ENCODE data around the gene GSKIP. TPM values are rescaled to one million over a fixed set of nuclear protein-coding genes. Genes with fewer than 3 reads are reported as not detected.

Gene GSKIP, protein sequence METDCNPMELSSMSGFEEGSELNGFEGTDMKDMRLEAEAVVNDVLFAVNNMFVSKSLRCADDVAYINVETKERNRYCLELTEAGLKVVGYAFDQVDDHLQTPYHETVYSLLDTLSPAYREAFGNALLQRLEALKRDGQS
- total RNA-seq (10 to 100 TPM; 13.2 to 30.7 (median 19.3) TPM), polyA plus RNA-seq (100 to 1,000 TPM in 2 of 3 donors, 10 to 100 TPM in 1; 84.2 to 251 (median 233) TPM)

DNA sequence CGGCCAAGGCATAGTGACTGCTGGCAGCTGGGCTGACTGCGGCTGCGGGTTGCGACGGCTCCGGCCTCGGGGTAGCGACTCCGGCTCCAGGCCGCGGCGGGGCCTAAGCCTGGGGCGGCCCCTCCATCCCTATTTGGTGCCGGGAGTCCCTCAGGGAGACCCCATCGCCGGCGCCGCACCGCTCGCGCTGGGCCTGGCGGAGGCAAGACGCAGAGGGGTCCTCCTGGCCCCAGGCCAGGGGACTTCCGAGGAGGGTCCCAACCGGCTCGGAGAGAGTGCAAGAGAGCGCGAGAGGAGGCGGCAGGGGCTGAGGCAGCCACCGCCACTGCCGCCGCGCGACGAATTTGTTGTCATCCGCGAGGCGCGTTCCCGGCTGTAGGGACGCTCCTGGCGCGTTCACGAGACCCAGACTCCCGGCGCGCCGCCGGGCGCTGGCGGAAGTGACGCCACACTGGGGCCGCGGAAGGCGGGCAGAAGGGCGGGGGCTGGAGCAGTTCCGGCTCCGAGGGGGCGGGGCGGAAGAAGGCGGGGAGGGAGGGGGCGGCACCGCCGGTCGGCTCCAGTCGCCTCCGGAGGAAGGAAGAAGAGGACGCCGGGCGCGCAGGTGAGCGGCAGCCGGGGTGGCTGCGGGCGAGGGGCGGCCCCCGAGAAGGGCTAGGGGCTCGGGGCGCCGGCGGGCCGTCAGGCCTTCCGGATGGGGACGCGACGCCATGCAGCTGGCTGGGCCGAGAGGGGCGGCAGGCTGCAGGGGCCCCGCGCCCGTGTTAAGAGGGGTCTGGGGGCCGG lies at the start of gene GSKIP, which contains the start of gene ATG2B:
GSKIP (plus strand) TSS at position 562 of the 786 bp plus-strand sequence. CDS start 18,722 bp downstream, outside the sequence.
ATG2B (minus strand) TSS at position 377 of the 786 bp plus-strand sequence; CDS start at position 12, 365 bp downstream.
- peak; percentile 96 for DNase-seq
- 1% methylated on average over 92 of the region's 92 CpGs for WGBS, 2 donors
- Histone ChIP-seq H3K4me3 (peak within 1 kb of the TSS; percentile 74 to 98 (median 98)), H3K27me3 (no peaks in the 10 kb centered on the region), H3K36me3 (no peaks in the 10 kb centered on the region), H3K4me1 (peaks cover 0 to 46% (median 35%) of the 10 kb centered on the region in 4 donors), H3K27ac (peak within 1 kb of the TSS; percentile 90 to 98 (median 98)), H3K9me3 (no peaks in the 10 kb centered on the region)
- intact Hi-C loops (cut with DNase I), result loop anchor here (2.0 to 10.0 kb wide), 3 partner anchors 62 to 828 kb away; partner anchors contain the start of genes GLRX5 and PAPOLA
- TF ChIP-seq POLR2AphosphoS5 (IDR thresholded peaks at IDR 0.05), result peak; percentile 80 to 95 (median 93)
- TF ChIP-seq EP300 (IDR thresholded peaks at IDR 0.05), result no peak
- no peak for TF ChIP-seq CTCF (IDR thresholded peaks at IDR 0.05)
- peak; percentile 56 to 60 for TF ChIP-seq POLR2A (IDR thresholded peaks at IDR 0.05)

DNA sequence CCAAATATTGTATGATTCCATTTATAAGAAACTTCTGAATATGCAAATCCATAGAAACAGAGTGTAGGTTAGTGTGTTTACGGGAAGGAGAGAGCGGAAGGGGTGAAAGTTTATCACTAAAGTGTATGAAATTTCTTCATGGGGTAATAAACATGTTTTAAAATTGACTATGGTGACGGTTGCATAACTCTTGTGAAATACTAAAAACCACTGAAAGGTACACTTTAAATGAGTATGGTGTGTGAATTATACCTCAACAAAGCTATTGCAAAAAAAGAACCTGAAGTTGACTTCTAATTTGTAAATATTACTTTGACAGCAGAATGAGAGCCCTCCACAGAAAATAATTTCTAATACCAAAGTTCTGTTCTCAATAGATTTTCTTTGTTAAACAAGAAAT lies 47.2 kb upstream of the GSKIP start:
- no peaks in the 10 kb centered on the region for H3K4me1 ChIP-seq
- no peak for DNase-seq
- no peak overlapping the region for H3K4me3 ChIP-seq
- no peaks in the 10 kb centered on the region for H3K27me3 ChIP-seq
- peaks cover 6 to 91% (median 17%) of the 10 kb centered on the region in 4 donors for H3K36me3 ChIP-seq
- TF ChIP-seq POLR2A (IDR thresholded peaks at IDR 0.05) (no peak), POLR2AphosphoS5 (IDR thresholded peaks at IDR 0.05) (no peak), CTCF (IDR thresholded peaks at IDR 0.05) (no peak), EP300 (IDR thresholded peaks at IDR 0.05) (no peak)
- no peaks in the 10 kb centered on the region for H3K9me3 ChIP-seq
- WGBS, 2 donors, result 85 to 95% methylated on average over 3 of the region's 3 CpGs
- intact Hi-C loops (cut with DNase I), result no loop called here
- H3K27ac ChIP-seq, result no peak overlapping the region

- intact Hi-C loops (cut with DNase I), result no loop called here
- H3K4me3 ChIP-seq, result no peak overlapping the region
- no peak for DNase-seq
- peaks cover 6 to 91% (median 31%) of the 10 kb centered on the region in 4 donors for H3K36me3 ChIP-seq
- no peak overlapping the region for H3K27ac ChIP-seq
- no peaks in the 10 kb centered on the region for H3K4me1 ChIP-seq
- no peaks in the 10 kb centered on the region for H3K9me3 ChIP-seq
- H3K27me3 ChIP-seq, result no peaks in the 10 kb centered on the region
- TF ChIP-seq EP300 (IDR thresholded peaks at IDR 0.05) (no peak), POLR2A (IDR thresholded peaks at IDR 0.05) (no peak), CTCF (IDR thresholded peaks at IDR 0.05) (no peak), POLR2AphosphoS5 (IDR thresholded peaks at IDR 0.05) (no peak)
- 90 to 93% methylated on average over 9 of the region's 9 CpGs for WGBS, 2 donors
These were observed 44.5 kb upstream of the GSKIP start for GRCh38 chr14:96318836-96319235.

GRCh38 chr14:96320605-96321004 lies 42.7 kb upstream of the GSKIP start:
- WGBS, 2 donors, result 91 to 95% methylated on average over 1 of the region's 1 CpG

More at GRCh38 chr14:96320605-96321004, 42.7 kb upstream of the GSKIP start:
- Histone ChIP-seq H3K4me1 (no peaks in the 10 kb centered on the region), H3K27me3 (no peaks in the 10 kb centered on the region), H3K27ac (no peak overlapping the region), H3K36me3 (peaks cover under 1 to 91% (median 30%) of the 10 kb centered on the region in 4 donors), H3K9me3 (no peaks in the 10 kb centered on the region), H3K4me3 (no peak overlapping the region)
- intact Hi-C loops (cut with DNase I), result loop anchor here (10.0 kb wide), 1 partner anchor 244 kb away; no protein-coding TSS in a partner anchor
- TF ChIP-seq POLR2A (IDR thresholded peaks at IDR 0.05) (no peak), CTCF (IDR thresholded peaks at IDR 0.05) (no peak), POLR2AphosphoS5 (IDR thresholded peaks at IDR 0.05) (no peak), EP300 (IDR thresholded peaks at IDR 0.05) (no peak)
- DNase-seq, result no peak

All from sigmoid colon (tissue), 7 donors.